HG03442 (cell line): Measurements from ENCODE around the gene HLCS.
A peak's percentile ranks its signal among the peaks of the same experiment; 100 is the strongest.

Source experiments
- ATAC-seq: cut with Tn5 transposase; IDR thresholded peaks from one replicate; pipeline ENCODE4 v1.9.1; 2021; ENCODE audit warnings: mild to moderate bottlenecking, moderate library complexity; ENCODE audit not compliant: unreplicated experiment

HLCS gene

GRCh38 chr21:36987845-36988244 lies 21.4 kb upstream of the HLCS start:
- no peak for ATAC-seq

- ATAC-seq: no peak
Observed at GRCh38 chr21:36985751-36986594, 19.5 kb upstream of the HLCS start.

GRCh38 chr21:36981977-36982700 lies 15.7 kb upstream of the HLCS start:
- no peak for ATAC-seq

- no peak for ATAC-seq
Observed at GRCh38 chr21:36981049-36981391, 14.6 kb upstream of the HLCS start.

GRCh38 chr21:36980280-36981048 lies 14.0 kb upstream of the HLCS start:
- no peak for ATAC-seq

GRCh38 chr21:36976882-36977651 lies 10.6 kb upstream of the HLCS start:
- peak; percentile 58 for ATAC-seq

GRCh38 chr21:36976228-36976861 lies 9.9 kb upstream of the HLCS start:
- no peak for ATAC-seq

GRCh38 chr21:36974851-36975192 lies 8.4 kb upstream of the HLCS start:
- ATAC-seq: no peak

GRCh38 chr21:36973986-36974850 lies 7.7 kb upstream of the HLCS start:
- no peak for ATAC-seq

- ATAC-seq: no peak
Observed at GRCh38 chr21:36968976-36969375, 2.5 kb upstream of the HLCS start.

- ATAC-seq: no peak
Observed at GRCh38 chr21:36968414-36968813, 1.9 kb upstream of the HLCS start.

- ATAC-seq: peak; percentile 25
Observed at GRCh38 chr21:36966821-36967768, 626 bp upstream of the HLCS start.

GRCh38 chr21:36965720-36966065 lies 776 bp downstream of the HLCS start:
- no peak for ATAC-seq

- ATAC-seq: no peak
Observed at GRCh38 chr21:36964827-36965719, 1.4 kb downstream of the HLCS start.

- no peak for ATAC-seq
Observed at GRCh38 chr21:36964398-36964797, 2.1 kb downstream of the HLCS start.

GRCh38 chr21:36962098-36962780 lies 4.2 kb downstream of the HLCS start:
- no peak for ATAC-seq

GRCh38 chr21:36960676-36961284 lies 5.7 kb downstream of the HLCS start:
- no peak for ATAC-seq
